DOHH2 (cell line): ENCODE measurements around the gene PRDM1.

ENCODE experiments used
- EZH2phosphoT487 ChIP-seq: fragments of 200-600 bp; sonication (generic); IDR thresholded peaks from 2 replicates; pipeline ENCODE4 v1.6.1; 2017; ENCODE audit warnings: borderline replicate concordance, mild to moderate bottlenecking, antibody characterized with exemption, low read length, moderate library complexity, mixed read lengths
- TF ChIP-seq, protein P1 (sequence below): fragments of 200-600 bp; sonication (generic); IDR thresholded peaks from one replicate; pipeline ENCODE4 v1.5.1; 2014; ENCODE audit warnings: antibody characterized with exemption, mild to moderate bottlenecking, low read depth, low read length; ENCODE audit not compliant: poor library complexity, severe bottlenecking

DNA sequence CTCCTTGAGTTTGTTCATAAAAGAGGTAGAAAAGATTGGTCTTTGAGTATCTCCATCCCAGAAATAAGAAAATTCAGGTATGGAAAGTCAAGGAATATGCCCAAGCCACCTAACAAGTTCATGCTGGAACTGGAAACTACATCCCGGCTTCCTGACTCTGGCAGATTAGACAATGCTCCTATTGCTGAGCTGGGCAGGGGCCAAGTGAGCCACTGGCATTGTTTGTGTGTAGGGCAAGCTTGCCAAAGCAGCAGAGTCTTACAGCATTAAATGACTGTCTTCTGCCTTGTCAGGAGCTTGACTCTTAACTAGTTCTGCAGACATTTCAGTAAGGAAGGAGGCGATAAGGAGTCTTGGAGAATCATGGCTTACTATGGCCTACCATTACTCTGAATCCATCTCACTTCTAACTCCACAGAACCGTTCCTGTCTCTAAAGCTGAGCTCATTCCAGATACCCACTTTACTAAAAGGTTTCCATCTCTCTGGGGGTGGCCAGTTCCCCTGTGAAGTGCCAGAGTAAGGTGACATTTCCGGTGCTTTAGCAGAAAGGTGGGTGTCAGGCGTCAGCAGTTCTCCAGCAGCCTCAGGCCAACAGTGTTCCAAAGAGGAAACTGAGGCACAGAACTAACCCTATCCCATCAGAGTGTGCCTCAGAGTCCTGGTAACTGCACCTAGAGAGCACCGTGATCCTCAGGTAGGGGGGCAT, 30.1 kb downstream of the PRDM1 start:
- TF ChIP-seq, protein P1, sequence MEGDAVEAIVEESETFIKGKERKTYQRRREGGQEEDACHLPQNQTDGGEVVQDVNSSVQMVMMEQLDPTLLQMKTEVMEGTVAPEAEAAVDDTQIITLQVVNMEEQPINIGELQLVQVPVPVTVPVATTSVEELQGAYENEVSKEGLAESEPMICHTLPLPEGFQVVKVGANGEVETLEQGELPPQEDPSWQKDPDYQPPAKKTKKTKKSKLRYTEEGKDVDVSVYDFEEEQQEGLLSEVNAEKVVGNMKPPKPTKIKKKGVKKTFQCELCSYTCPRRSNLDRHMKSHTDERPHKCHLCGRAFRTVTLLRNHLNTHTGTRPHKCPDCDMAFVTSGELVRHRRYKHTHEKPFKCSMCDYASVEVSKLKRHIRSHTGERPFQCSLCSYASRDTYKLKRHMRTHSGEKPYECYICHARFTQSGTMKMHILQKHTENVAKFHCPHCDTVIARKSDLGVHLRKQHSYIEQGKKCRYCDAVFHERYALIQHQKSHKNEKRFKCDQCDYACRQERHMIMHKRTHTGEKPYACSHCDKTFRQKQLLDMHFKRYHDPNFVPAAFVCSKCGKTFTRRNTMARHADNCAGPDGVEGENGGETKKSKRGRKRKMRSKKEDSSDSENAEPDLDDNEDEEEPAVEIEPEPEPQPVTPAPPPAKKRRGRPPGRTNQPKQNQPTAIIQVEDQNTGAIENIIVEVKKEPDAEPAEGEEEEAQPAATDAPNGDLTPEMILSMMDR = no peak
- no peak for TF ChIP-seq EZH2phosphoT487
